Measurements from ENCODE around the gene GTF2A1.
A peak's percentile ranks its signal among the peaks of the same experiment; 100 is the strongest.

The GTF2A1 gene

GRCh38 chr14:81177225-81177624 is 43.5 kb downstream of the GTF2A1 start:
- DNase-seq (ENCODE audit: low read depth): no peak

- DNase-seq (ENCODE audit: low read depth): no peak
These were observed 44.5 kb downstream of the GTF2A1 start for GRCh38 chr14:81176241-81176640.

GRCh38 chr14:81172881-81173280 is 47.9 kb downstream of the GTF2A1 start:
- no peak for DNase-seq (ENCODE audit: low read depth)

GRCh38 chr14:81172353-81172752 is 48.4 kb downstream of the GTF2A1 start:
- no peak for DNase-seq (ENCODE audit: low read depth)

GRCh38 chr14:81170829-81171195 is 49.9 kb downstream of the GTF2A1 start:
- DNase-seq (ENCODE audit: low read depth): no peak

GRCh38 chr14:81170104-81170828 is 50.5 kb downstream of the GTF2A1 start:
- DNase-seq (ENCODE audit: low read depth): peak; percentile 81

GRCh38 chr14:81169711-81170103 is 51.1 kb downstream of the GTF2A1 start:
- DNase-seq (ENCODE audit: low read depth): no peak

GRCh38 chr14:81169267-81169666 is 51.5 kb downstream of the GTF2A1 start:
- DNase-seq (ENCODE audit: low read depth): no peak

GRCh38 chr14:81166121-81166520 is 54.6 kb downstream of the GTF2A1 start:
- DNase-seq (ENCODE audit: low read depth): no peak

GRCh38 chr14:81165188-81165587 is 55.6 kb downstream of the GTF2A1 start:
- DNase-seq (ENCODE audit: low read depth): no peak

- DNase-seq (ENCODE audit: low read depth): peak; percentile 47
These were observed 56.5 kb downstream of the GTF2A1 start for GRCh38 chr14:81164167-81164774.

GRCh38 chr14:81162941-81163340 is 57.8 kb downstream of the GTF2A1 start:
- no peak for DNase-seq (ENCODE audit: low read depth)

- no peak for DNase-seq (ENCODE audit: low read depth)
These were observed 59.0 kb downstream of the GTF2A1 start for GRCh38 chr14:81161749-81162148.

GRCh38 chr14:81161088-81161487 is 59.7 kb downstream of the GTF2A1 start:
- no peak for DNase-seq (ENCODE audit: low read depth)

- DNase-seq (ENCODE audit: low read depth): no peak
These were observed 63.3 kb downstream of the GTF2A1 start for GRCh38 chr14:81157431-81157830.

- DNase-seq (ENCODE audit: low read depth): no peak
These were observed 67.6 kb downstream of the GTF2A1 start for GRCh38 chr14:81153187-81153586.

GRCh38 chr14:81148635-81149034 is 72.1 kb downstream of the GTF2A1 start:
- DNase-seq (ENCODE audit: low read depth): no peak

GRCh38 chr14:81147140-81147897 is 73.4 kb downstream of the GTF2A1 start:
- no peak for DNase-seq (ENCODE audit: low read depth)

- DNase-seq (ENCODE audit: low read depth): no peak
These were observed 75.7 kb downstream of the GTF2A1 start for GRCh38 chr14:81144824-81145603.

- DNase-seq (ENCODE audit: low read depth): no peak
These were observed 77.0 kb downstream of the GTF2A1 start for GRCh38 chr14:81143793-81144192.

GRCh38 chr14:81141426-81141825 is 79.3 kb downstream of the GTF2A1 start:
- DNase-seq (ENCODE audit: low read depth): no peak

GRCh38 chr14:81138429-81138828 is 82.3 kb downstream of the GTF2A1 start:
- DNase-seq (ENCODE audit: low read depth): no peak
